Measurements from ENCODE around the gene ANGPTL1. TPM values are rescaled to one million over a fixed set of nuclear protein-coding genes. Genes with fewer than 3 reads are reported as not detected.
A peak's percentile ranks its signal among the peaks of the same experiment; 100 is the strongest.

The ANGPTL1 gene
- total RNA-seq, 2 donors from 2014 or later, result 2.8 to 5.7 TPM

- Histone ChIP-seq H3K9ac (ENCODE audit: low read depth in 2 of 2, low read length in 2 of 2) (no peak overlapping the region), H3K27ac (no peak overlapping the region), H3K4me1 (no peaks in the 10 kb centered on the region), H3K27me3 (no peaks in the 10 kb centered on the region), H3K36me3 (no peaks in the 10 kb centered on the region), H3K9me3 (no peaks in the 10 kb centered on the region), H3K4me3 (no peak overlapping the region)
- no peak for DNase-seq
- TF ChIP-seq, protein P1, sequence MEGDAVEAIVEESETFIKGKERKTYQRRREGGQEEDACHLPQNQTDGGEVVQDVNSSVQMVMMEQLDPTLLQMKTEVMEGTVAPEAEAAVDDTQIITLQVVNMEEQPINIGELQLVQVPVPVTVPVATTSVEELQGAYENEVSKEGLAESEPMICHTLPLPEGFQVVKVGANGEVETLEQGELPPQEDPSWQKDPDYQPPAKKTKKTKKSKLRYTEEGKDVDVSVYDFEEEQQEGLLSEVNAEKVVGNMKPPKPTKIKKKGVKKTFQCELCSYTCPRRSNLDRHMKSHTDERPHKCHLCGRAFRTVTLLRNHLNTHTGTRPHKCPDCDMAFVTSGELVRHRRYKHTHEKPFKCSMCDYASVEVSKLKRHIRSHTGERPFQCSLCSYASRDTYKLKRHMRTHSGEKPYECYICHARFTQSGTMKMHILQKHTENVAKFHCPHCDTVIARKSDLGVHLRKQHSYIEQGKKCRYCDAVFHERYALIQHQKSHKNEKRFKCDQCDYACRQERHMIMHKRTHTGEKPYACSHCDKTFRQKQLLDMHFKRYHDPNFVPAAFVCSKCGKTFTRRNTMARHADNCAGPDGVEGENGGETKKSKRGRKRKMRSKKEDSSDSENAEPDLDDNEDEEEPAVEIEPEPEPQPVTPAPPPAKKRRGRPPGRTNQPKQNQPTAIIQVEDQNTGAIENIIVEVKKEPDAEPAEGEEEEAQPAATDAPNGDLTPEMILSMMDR (IDR thresholded peaks at IDR 0.05), result no peak
- intact Hi-C loops (cut with DNase I), result no loop called here
These were observed 5.1 kb upstream of the ANGPTL1 start for GRCh38 chr1:178875936-178876335.

GRCh38 chr1:178874966-178875365, 4.1 kb upstream of the ANGPTL1 start:
- intact Hi-C loops (cut with DNase I), result no loop called here
- TF ChIP-seq, protein P1 (IDR thresholded peaks at IDR 0.05), result no peak
- no peak overlapping the region for H3K27ac ChIP-seq
- no peaks in the 10 kb centered on the region for H3K27me3 ChIP-seq
- DNase-seq, result no peak
- H3K4me3 ChIP-seq, result no peak overlapping the region
- H3K4me1 ChIP-seq, result no peaks in the 10 kb centered on the region
- H3K9me3 ChIP-seq, result no peaks in the 10 kb centered on the region
- no peak overlapping the region for H3K9ac ChIP-seq (ENCODE audit: low read depth in 2 of 2, low read length in 2 of 2)
- H3K36me3 ChIP-seq, result no peaks in the 10 kb centered on the region

DNA sequence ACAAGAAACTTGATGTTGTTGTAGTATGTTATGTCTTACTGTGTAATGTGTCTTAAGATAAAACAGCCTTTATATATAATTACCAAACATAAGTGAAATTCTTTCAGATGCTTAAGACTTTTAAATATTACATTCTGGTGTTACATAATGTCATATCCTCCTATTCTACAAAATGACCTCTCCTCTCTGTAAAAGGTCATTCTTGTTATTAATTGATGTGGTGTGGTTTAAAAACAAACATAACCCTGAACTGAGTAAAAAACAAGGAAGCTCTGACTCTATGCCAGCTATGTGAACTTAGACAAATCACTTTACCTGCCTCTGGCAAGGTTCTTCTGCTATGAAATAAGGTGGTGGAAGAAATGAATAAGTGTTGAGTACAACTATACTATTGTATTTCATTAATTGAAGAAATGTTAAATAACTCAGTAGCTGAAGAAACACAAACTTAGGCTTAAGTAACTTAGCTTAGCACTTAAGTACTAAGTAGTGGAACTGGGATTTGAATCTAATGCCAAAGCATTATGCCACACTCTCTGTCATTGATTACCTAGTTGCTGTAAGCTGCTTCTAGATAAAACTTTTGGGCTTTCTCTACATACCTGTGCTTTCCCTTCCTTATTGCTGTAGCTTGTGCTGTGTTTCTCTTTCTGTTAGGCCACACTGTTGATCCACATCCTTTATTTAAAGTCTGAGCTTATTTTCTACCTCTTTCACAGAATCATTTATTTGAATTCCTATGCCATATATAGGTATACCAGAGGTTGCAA, 859 bp upstream of the ANGPTL1 start:
- H3K27me3 ChIP-seq, result no peaks in the 10 kb centered on the region
- H3K27ac ChIP-seq, result peak overlapping the region; percentile 17
- no peak for DNase-seq
- H3K4me1 ChIP-seq, result no peaks in the 10 kb centered on the region
- TF ChIP-seq, protein P1 (IDR thresholded peaks at IDR 0.05), result no peak
- H3K4me3 ChIP-seq, result no peak overlapping the region
- intact Hi-C loops (cut with DNase I), result no loop called here
- no peaks in the 10 kb centered on the region for H3K36me3 ChIP-seq
- H3K9me3 ChIP-seq, result no peaks in the 10 kb centered on the region
- H3K9ac ChIP-seq (ENCODE audit: low read depth in 2 of 2, low read length in 2 of 2), result peak overlapping the region in 1 of 2 donors; percentile 29

DNA sequence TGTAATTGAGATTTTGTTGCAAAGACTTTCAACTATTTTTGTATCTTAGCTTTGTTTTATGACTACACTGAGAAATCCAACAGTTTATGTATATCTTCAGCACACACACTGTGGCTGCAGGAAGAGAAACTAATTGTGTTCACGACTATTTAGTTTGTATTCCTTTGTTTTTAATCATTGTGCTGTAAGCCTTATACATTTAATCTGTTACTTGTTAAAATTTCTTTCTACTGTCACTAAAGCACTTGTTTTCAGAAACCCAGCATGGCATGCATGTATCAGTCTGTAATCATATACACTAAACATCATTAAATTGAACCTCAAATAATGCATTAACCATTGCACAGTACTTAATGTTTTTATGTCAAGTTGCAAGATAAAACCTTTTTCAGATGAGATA, 656 bp downstream of the ANGPTL1 start:
- DNase-seq, result no peak
- Histone ChIP-seq H3K36me3 (no peaks in the 10 kb centered on the region), H3K9me3 (no peaks in the 10 kb centered on the region), H3K4me3 (no peak overlapping the region), H3K27ac (no peak overlapping the region), H3K9ac (ENCODE audit: low read depth in 2 of 2, low read length in 2 of 2) (no peak overlapping the region), H3K4me1 (peaks cover 3% of the 10 kb centered on the region), H3K27me3 (no peaks in the 10 kb centered on the region)
- TF ChIP-seq, protein P1 (IDR thresholded peaks at IDR 0.05), result no peak
- intact Hi-C loops (cut with DNase I), result no loop called here

DNA sequence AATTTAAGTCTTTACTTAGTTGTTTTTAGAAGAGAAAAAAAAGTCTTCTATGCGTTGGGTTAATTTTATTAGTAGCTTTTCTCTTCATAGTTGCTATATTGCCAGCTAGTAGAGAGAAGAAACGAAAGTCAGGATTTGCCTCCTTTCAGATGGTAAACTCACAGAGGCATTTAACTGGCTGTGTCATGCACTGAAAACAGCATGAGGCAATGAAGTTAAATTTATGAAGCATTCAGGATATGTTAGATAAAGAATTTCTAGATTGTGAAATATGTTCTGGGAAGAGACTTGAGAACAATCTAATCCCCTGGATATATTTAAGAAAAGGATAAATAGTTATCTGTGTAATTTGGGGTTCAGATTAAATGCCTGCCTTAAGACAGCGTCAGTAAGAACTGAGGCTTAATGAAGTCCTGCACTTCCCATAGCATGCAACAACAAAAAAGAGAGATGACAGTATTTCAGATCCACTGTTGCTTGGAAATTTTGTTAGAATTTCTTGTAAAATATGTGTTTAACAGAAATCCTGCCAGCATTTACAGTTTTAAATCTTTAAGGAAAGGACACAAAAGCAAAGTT, 1.7 kb downstream of the ANGPTL1 start:
- intact Hi-C loops (cut with DNase I), result no loop called here
- no peak overlapping the region for H3K27ac ChIP-seq
- TF ChIP-seq, protein P1 (IDR thresholded peaks at IDR 0.05), result no peak
- peaks cover 3% of the 10 kb centered on the region for H3K4me1 ChIP-seq
- no peaks in the 10 kb centered on the region for H3K27me3 ChIP-seq
- H3K9ac ChIP-seq (ENCODE audit: low read depth in 2 of 2, low read length in 2 of 2), result no peak overlapping the region
- no peak overlapping the region for H3K4me3 ChIP-seq
- no peaks in the 10 kb centered on the region for H3K36me3 ChIP-seq
- H3K9me3 ChIP-seq, result no peaks in the 10 kb centered on the region
- DNase-seq, result no peak

Measured in colonic mucosa (tissue), 4 donors.